Measurements from ENCODE around the gene PACS2. TPM values are rescaled to one million over a fixed set of nuclear protein-coding genes. Genes with fewer than 3 reads are reported as not detected.

Gene PACS2
- total and polyA plus RNA-seq, 2 donors (not counting 3 experiments of a cell fraction or from before 2014, with no cell fraction given) = 52.7 to 86.3 TPM

- H4K20me1 ChIP-seq (replicated peaks; ENCODE audit: control insufficient read depth, extremely low read depth, insufficient read depth, low read length) = no peaks in the 10 kb centered on the region
- intact Hi-C loops (cut with micrococcal nuclease) = loop anchor here (10.0 kb wide), 1 partner anchor 107 kb away; the partner anchor contains the start of gene BRF1
- dilution Hi-C loops (cut with MboI; ENCODE audit: extremely low pct_ligation_motif_present, low sequenced_read_pairs) = no loop called here
- FAIRE-seq = no peak
- H3K4me3 ChIP-seq (replicated peaks in 1 of 3; ENCODE audit: insufficient read depth in 1 of 3, low read depth in 1 of 3, low read length in 3 of 3) = no peak overlapping the region
- no peak overlapping the region for H3K27ac ChIP-seq (ENCODE audit: insufficient read depth, low read depth, low read length)
- no peak overlapping the region for H3K9ac ChIP-seq (replicated peaks; ENCODE audit: extremely low read depth, insufficient read depth, low read length)
- no peak overlapping the region for H2AFZ ChIP-seq (ENCODE audit: low read depth, low read length)
- ChIA-PET CTCF (interaction anchor here (0.7 to 1.9 kb wide), 6 partner anchors 9 to 77 kb away, joined by 3 to 12 read pairs (median 5); no protein-coding TSS in a partner anchor), POLR2A (no interaction called here)
- H3K4me2 ChIP-seq (ENCODE audit: insufficient read depth, low read length) = no peak overlapping the region
- DNase-seq (ENCODE audit: low read depth, low spot score) = no peak
- TF ChIP-seq EZH2 (IDR thresholded peaks at IDR 0.05; ENCODE audit: borderline replicate concordance, low read depth, low read length, severe bottlenecking) = no peak
- no peak for TF ChIP-seq POLR2AphosphoS5 (IDR thresholded peaks at IDR 0.05; ENCODE audit: insufficient read depth, low read depth, low read length)
- TF ChIP-seq FOS (IDR thresholded peaks at IDR 0.05; ENCODE audit: borderline replicate concordance, insufficient read depth, low read length) = no peak
- no peak for TF ChIP-seq MYC (IDR thresholded peaks at IDR 0.05; ENCODE audit: low read depth, low read length)
- no peak for TF ChIP-seq JUN (IDR thresholded peaks at IDR 0.05; ENCODE audit: borderline replicate concordance, insufficient read depth, insufficient read length, low read depth)
- TF ChIP-seq CTCF (IDR thresholded peaks at IDR 0.05; ENCODE audit: extremely low read depth in 1 of 2, insufficient read depth in 1 of 2, low read depth in 1 of 2, low read length in 2 of 2) = no peak
- TF ChIP-seq GATA2 (IDR thresholded peaks at IDR 0.05; ENCODE audit: insufficient read depth, insufficient read length, low read depth, low read length) = no peak
- no peak for TF ChIP-seq MAX (IDR thresholded peaks at IDR 0.05; ENCODE audit: insufficient read depth, insufficient read length)
- no peak for TF ChIP-seq POLR2A (IDR thresholded peaks at IDR 0.05; ENCODE audit: low read depth, low read length)
- H3K9me1 ChIP-seq (replicated peaks; ENCODE audit: control insufficient read depth, extremely low read depth, insufficient read depth, low read length) = no peaks in the 10 kb centered on the region
- no TSS peak for BruUV-seq (replicated peaks)
- peaks cover 6% of the 10 kb centered on the region for H3K4me1 ChIP-seq (ENCODE audit: control insufficient read depth, extremely low read depth, insufficient read depth, low read length)
- H3K27me3 ChIP-seq (ENCODE audit: control insufficient read depth in 2 of 2, insufficient read depth in 2 of 2, low read length in 2 of 2) = peaks cover 6% of the 10 kb centered on the region in 2 experiments
- H3K79me2 ChIP-seq (ENCODE audit: control insufficient read depth, insufficient read depth, low read length) = no peaks in the 10 kb centered on the region
- H3K36me3 ChIP-seq (ENCODE audit: control insufficient read depth in 2 of 2, extremely low read depth in 1 of 2, insufficient read depth in 2 of 2, low read length in 2 of 2) = no peaks in the 10 kb centered on the region
- no peaks in the 10 kb centered on the region for H3K9me3 ChIP-seq (replicated peaks; ENCODE audit: control insufficient read depth, insufficient read depth, low read length)
These were observed 97.6 kb downstream of the PACS2 start for GRCh38 chr14:105411985-105412770.
